Measurements from ENCODE around the gene RBCK1. TPM values are rescaled to one million over a fixed set of nuclear protein-coding genes. Genes with fewer than 3 reads are reported as not detected.
A peak's percentile ranks its signal among the peaks of the same experiment; 100 is the strongest.

The RBCK1 gene
- total and polyA plus RNA-seq, 9 of the 15 experiments (the other 6 are each of a cell fraction or from before 2014, with no cell fraction given) = 5.9 to 59.3 (median 26.5) TPM

DNA sequence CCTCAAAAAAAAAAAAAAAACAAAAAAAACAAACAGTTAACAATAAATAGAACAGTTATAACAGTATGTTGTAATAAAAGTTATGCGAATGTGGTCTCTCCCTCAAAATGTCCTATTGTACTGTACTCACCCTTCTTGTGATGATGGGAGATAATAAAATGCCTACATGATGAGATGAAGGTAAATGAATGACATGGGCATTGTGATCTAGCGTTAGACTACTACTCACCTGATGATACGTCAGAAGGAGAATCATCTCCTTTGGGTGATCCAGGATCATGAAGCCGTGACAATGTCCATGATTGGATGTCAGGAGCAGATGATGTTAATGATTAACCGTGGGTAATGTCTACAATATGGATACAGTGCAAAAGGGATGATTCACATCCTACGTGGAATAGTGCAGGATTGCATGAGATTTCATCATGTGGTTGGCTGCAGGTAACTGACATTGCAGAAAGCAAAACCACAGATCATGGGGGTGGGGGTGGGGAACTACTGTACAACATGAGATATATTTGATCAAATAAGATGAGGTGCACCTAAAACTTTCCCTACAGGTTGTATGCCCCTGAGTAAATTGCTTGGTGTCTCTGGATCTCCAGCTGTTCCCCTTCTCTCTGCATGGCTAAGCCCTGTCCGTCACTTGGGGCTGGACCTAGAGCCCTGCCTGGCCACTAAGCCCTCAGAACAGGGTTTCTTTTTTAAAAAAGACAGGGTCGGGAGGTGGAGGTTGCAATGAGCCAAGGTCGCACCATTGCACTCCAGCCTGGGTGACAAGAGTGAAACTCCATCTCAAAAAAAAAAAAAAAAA lies 6.2 kb upstream of the RBCK1 start (continued):
- TF ChIP-seq, protein P1, sequence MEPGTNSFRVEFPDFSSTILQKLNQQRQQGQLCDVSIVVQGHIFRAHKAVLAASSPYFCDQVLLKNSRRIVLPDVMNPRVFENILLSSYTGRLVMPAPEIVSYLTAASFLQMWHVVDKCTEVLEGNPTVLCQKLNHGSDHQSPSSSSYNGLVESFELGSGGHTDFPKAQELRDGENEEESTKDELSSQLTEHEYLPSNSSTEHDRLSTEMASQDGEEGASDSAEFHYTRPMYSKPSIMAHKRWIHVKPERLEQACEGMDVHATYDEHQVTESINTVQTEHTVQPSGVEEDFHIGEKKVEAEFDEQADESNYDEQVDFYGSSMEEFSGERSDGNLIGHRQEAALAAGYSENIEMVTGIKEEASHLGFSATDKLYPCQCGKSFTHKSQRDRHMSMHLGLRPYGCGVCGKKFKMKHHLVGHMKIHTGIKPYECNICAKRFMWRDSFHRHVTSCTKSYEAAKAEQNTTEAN (CRISPR knock-in tag; IDR thresholded peaks at IDR 0.05) = no peak
- TF ChIP-seq DMBX1 (CRISPR knock-in tag; IDR thresholded peaks at IDR 0.05; ENCODE audit: borderline replicate concordance) = peak; percentile 86; the same call in 1 of the 2 replicates
- TF ChIP-seq ZNF384 (IDR thresholded peaks at IDR 0.05; ENCODE audit: low read depth, low read length) = no peak
- TF ChIP-seq KLF6 (CRISPR knock-in tag; IDR thresholded peaks at IDR 0.05; ENCODE audit: borderline replicate concordance) = no peak
- no peak for TF ChIP-seq IRF2 (CRISPR knock-in tag; IDR thresholded peaks at IDR 0.05)
- TF ChIP-seq PTTG1 (tag; IDR thresholded peaks at IDR 0.05; ENCODE audit: low read depth) = 0 out of 2 replicates have a peak, but pooled peaks have one; percentile 11
- TF ChIP-seq, protein P2, sequence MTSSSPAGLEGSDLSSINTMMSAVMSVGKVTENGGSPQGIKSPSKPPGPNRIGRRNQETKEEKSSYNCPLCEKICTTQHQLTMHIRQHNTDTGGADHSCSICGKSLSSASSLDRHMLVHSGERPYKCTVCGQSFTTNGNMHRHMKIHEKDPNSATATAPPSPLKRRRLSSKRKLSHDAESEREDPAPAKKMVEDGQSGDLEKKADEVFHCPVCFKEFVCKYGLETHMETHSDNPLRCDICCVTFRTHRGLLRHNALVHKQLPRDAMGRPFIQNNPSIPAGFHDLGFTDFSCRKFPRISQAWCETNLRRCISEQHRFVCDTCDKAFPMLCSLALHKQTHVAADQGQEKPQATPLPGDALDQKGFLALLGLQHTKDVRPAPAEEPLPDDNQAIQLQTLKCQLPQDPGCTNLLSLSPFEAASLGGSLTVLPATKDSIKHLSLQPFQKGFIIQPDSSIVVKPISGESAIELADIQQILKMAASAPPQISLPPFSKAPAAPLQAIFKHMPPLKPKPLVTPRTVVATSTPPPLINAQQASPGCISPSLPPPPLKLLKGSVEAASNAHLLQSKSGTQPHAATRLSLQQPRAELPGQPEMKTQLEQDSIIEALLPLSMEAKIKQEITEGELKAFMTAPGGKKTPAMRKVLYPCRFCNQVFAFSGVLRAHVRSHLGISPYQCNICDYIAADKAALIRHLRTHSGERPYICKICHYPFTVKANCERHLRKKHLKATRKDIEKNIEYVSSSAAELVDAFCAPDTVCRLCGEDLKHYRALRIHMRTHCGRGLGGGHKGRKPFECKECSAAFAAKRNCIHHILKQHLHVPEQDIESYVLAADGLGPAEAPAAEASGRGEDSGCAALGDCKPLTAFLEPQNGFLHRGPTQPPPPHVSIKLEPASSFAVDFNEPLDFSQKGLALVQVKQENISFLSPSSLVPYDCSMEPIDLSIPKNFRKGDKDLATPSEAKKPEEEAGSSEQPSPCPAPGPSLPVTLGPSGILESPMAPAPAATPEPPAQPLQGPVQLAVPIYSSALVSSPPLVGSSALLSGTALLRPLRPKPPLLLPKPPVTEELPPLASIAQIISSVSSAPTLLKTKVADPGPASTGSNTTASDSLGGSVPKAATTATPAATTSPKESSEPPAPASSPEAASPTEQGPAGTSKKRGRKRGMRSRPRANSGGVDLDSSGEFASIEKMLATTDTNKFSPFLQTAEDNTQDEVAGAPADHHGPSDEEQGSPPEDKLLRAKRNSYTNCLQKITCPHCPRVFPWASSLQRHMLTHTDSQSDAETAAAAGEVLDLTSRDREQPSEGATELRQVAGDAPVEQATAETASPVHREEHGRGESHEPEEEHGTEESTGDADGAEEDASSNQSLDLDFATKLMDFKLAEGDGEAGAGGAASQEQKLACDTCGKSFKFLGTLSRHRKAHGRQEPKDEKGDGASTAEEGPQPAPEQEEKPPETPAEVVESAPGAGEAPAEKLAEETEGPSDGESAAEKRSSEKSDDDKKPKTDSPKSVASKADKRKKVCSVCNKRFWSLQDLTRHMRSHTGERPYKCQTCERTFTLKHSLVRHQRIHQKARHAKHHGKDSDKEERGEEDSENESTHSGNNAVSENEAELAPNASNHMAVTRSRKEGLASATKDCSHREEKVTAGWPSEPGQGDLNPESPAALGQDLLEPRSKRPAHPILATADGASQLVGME (CRISPR knock-in tag; IDR thresholded peaks at IDR 0.05) = no peak
- TF ChIP-seq ZNF165 (CRISPR knock-in tag; IDR thresholded peaks at IDR 0.05; ENCODE audit: borderline replicate concordance) = no peak
- no peak for TF ChIP-seq KAT8 (IDR thresholded peaks at IDR 0.05; ENCODE audit: low read depth)
- no peak for TF ChIP-seq ZKSCAN1 (IDR thresholded peaks at IDR 0.05; ENCODE audit: low read depth, low read length)
- no peak for TF ChIP-seq KLF10 (CRISPR knock-in tag; IDR thresholded peaks at IDR 0.05)
- TF ChIP-seq, protein P3, sequence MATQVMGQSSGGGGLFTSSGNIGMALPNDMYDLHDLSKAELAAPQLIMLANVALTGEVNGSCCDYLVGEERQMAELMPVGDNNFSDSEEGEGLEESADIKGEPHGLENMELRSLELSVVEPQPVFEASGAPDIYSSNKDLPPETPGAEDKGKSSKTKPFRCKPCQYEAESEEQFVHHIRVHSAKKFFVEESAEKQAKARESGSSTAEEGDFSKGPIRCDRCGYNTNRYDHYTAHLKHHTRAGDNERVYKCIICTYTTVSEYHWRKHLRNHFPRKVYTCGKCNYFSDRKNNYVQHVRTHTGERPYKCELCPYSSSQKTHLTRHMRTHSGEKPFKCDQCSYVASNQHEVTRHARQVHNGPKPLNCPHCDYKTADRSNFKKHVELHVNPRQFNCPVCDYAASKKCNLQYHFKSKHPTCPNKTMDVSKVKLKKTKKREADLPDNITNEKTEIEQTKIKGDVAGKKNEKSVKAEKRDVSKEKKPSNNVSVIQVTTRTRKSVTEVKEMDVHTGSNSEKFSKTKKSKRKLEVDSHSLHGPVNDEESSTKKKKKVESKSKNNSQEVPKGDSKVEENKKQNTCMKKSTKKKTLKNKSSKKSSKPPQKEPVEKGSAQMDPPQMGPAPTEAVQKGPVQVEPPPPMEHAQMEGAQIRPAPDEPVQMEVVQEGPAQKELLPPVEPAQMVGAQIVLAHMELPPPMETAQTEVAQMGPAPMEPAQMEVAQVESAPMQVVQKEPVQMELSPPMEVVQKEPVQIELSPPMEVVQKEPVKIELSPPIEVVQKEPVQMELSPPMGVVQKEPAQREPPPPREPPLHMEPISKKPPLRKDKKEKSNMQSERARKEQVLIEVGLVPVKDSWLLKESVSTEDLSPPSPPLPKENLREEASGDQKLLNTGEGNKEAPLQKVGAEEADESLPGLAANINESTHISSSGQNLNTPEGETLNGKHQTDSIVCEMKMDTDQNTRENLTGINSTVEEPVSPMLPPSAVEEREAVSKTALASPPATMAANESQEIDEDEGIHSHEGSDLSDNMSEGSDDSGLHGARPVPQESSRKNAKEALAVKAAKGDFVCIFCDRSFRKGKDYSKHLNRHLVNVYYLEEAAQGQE (IDR thresholded peaks at IDR 0.05; ENCODE audit: borderline replicate concordance) = no peak
- TF ChIP-seq, protein P3 (CRISPR knock-in tag; IDR thresholded peaks at IDR 0.05; ENCODE audit: low read depth) = no peak
